ENCODE results near the gene NGEF.
"Not testable (repeated sequence)": the region's sequence is repeated elsewhere in the genome, so short reads cannot be mapped to it uniquely, and the experiment has no call there.

Gene NGEF

GRCh38 chr2:233059547-233059796 lies 46.4 kb upstream of the NGEF start:
- no peak overlapping the region for H3K27ac ChIP-seq
- TF ChIP-seq, protein P1, sequence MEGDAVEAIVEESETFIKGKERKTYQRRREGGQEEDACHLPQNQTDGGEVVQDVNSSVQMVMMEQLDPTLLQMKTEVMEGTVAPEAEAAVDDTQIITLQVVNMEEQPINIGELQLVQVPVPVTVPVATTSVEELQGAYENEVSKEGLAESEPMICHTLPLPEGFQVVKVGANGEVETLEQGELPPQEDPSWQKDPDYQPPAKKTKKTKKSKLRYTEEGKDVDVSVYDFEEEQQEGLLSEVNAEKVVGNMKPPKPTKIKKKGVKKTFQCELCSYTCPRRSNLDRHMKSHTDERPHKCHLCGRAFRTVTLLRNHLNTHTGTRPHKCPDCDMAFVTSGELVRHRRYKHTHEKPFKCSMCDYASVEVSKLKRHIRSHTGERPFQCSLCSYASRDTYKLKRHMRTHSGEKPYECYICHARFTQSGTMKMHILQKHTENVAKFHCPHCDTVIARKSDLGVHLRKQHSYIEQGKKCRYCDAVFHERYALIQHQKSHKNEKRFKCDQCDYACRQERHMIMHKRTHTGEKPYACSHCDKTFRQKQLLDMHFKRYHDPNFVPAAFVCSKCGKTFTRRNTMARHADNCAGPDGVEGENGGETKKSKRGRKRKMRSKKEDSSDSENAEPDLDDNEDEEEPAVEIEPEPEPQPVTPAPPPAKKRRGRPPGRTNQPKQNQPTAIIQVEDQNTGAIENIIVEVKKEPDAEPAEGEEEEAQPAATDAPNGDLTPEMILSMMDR (IDR thresholded peaks at IDR 0.05), result no peak
- no peak for TF ChIP-seq ZFX (IDR thresholded peaks at IDR 0.05; ENCODE audit: borderline replicate concordance)

GRCh38 chr2:233058717-233059546 lies 45.9 kb upstream of the NGEF start:
- H3K27ac ChIP-seq, result no peak overlapping the region
- TF ChIP-seq ZFX (IDR thresholded peaks at IDR 0.05; ENCODE audit: borderline replicate concordance), result no peak
- TF ChIP-seq, protein P1 (IDR thresholded peaks at IDR 0.05), result no peak

- TF ChIP-seq, protein P1 (IDR thresholded peaks at IDR 0.05), result no peak
- TF ChIP-seq ZFX (IDR thresholded peaks at IDR 0.05; ENCODE audit: borderline replicate concordance), result no peak
- H3K27ac ChIP-seq, result no peak overlapping the region
These were observed 44.0 kb upstream of the NGEF start for GRCh38 chr2:233056961-233057605.

- H3K27ac ChIP-seq, result no peak overlapping the region
- TF ChIP-seq, protein P1 (IDR thresholded peaks at IDR 0.05), result no peak
- TF ChIP-seq ZFX (IDR thresholded peaks at IDR 0.05; ENCODE audit: borderline replicate concordance), result no peak
These were observed 42.3 kb upstream of the NGEF start for GRCh38 chr2:233055362-233055761.

- TF ChIP-seq ZFX (IDR thresholded peaks at IDR 0.05; ENCODE audit: borderline replicate concordance), result no peak
- TF ChIP-seq, protein P1 (IDR thresholded peaks at IDR 0.05), result peak; percentile 98
- H3K27ac ChIP-seq, result no peak overlapping the region
These were observed 41.1 kb upstream of the NGEF start for GRCh38 chr2:233053928-233054784.

DNA sequence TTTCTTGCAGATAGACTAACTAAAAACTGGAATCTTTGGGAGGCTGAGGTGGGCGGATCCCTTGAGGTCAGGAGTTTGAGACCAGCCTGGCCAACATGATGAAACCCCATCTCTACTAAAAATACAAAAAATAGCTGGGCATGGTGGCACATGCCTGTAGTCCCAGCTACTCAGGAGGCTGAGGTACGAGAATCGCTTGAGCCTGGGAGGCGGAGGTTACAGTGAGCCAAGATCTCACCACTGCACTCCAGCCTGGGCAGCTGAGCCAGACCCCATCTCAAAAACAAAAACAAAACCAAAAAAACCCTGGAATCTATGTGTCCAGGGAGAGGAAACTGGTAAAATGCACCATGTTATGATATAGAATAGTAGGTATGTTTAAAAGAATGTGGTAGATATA lies 39.5 kb upstream of the NGEF start:
- not testable (repeated sequence) for H3K27ac ChIP-seq

- no peak overlapping the region for H3K27ac ChIP-seq
- TF ChIP-seq, protein P1 (IDR thresholded peaks at IDR 0.05), result no peak
These were observed 38.4 kb upstream of the NGEF start for GRCh38 chr2:233051241-233052149.

All from 22Rv1 (cell line).